ENCODE results near the gene PRICKLE2.

DNA sequence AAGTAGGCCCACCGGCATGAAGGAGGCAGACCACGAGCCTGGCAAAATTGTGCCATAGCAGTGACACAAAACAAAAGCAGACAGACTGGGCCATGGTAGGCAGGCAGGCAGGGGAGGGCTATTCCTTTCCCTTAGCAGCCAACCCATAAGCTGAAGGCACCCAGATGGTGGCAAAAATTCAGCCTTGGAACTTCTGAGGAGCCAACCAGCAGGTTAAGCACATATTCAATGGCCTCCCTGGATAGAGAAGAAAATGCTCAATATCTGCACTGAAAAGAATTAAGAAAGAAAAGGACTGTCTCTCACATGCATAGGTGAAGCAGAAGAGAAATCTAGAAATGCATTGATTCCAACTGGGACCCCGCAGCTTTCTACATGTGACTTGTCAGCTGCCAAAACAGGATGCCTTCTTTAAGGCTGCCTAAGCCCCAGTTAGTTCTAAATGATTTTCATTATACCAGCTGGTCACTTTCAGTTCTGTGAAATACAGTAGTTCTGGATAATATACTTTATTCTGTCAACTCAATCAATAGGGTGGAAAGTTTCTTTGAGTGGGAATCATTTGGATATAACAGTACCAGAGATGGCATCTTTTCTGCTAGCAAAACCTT lies 2.7 kb downstream of the PRICKLE2 start:
- TF ChIP-seq, protein P1, sequence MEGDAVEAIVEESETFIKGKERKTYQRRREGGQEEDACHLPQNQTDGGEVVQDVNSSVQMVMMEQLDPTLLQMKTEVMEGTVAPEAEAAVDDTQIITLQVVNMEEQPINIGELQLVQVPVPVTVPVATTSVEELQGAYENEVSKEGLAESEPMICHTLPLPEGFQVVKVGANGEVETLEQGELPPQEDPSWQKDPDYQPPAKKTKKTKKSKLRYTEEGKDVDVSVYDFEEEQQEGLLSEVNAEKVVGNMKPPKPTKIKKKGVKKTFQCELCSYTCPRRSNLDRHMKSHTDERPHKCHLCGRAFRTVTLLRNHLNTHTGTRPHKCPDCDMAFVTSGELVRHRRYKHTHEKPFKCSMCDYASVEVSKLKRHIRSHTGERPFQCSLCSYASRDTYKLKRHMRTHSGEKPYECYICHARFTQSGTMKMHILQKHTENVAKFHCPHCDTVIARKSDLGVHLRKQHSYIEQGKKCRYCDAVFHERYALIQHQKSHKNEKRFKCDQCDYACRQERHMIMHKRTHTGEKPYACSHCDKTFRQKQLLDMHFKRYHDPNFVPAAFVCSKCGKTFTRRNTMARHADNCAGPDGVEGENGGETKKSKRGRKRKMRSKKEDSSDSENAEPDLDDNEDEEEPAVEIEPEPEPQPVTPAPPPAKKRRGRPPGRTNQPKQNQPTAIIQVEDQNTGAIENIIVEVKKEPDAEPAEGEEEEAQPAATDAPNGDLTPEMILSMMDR (IDR thresholded peaks at IDR 0.05): no peak
- TF ChIP-seq POLR2A (IDR thresholded peaks at IDR 0.05): no peak

All from right lobe of liver (tissue), 4 donors.